Heart left ventricle (tissue), 16 donors: ENCODE measurements around the gene PPP1R12C. TPM values are rescaled to one million over a fixed set of nuclear protein-coding genes. Genes with fewer than 3 reads are reported as not detected.

Experiments used
- ATAC-seq, 4 donors: fragments of 200-7000 bp; cut with Tn5 transposase; one replicate each; pipeline ENCODE4 v1.9.1; 2020 to 2022; ENCODE audit warnings: moderate library complexity in 4 of 4, mild to moderate bottlenecking in 3 of 4, moderate number of reproducible peaks in 1 of 4
- DNase-seq, 5 donors: peaks; one replicate each; pipeline ENCODE4 v3.0.0-alpha.2; 2020
- H3K27ac ChIP-seq, 12 donors: fragments of 200-600 bp; sonication (generic) in 4 of 12; one replicate each; pipeline versions ENCODE4 v1.5.0 to v1.8.0; 2016 to 2022; ENCODE audit warnings: mild to moderate bottlenecking in 2 of 12
- H3K27me3 ChIP-seq, 9 donors: fragments of 200-600 bp; sonication (generic) in 2 of 9; one replicate each; pipeline versions ENCODE4 v1.5.1 to v1.8.0; 2016 to 2022; ENCODE audit warnings: mild to moderate bottlenecking in 3 of 9
- H3K36me3 ChIP-seq, 9 donors: fragments of 200-600 bp; sonication (generic) in 2 of 9; one replicate each; pipeline versions ENCODE4 v1.5.0 to v1.8.0; 2018 to 2022; ENCODE audit warnings: mild to moderate bottlenecking in 2 of 9
- H3K4me1 ChIP-seq, 12 donors: fragments of 200-600 bp; sonication (generic) in 4 of 12; one replicate each; pipeline versions ENCODE4 v1.5.0 to v1.8.0; 2016 to 2022; ENCODE audit warnings: mild to moderate bottlenecking in 3 of 12
- H3K4me3 ChIP-seq, 12 donors: fragments of 200-600 bp; sonication (generic) in 4 of 12; one replicate each; pipeline versions ENCODE4 v1.5.0 to v1.8.0; 2017 to 2022; ENCODE audit warnings: mild to moderate bottlenecking in 9 of 12, moderate library complexity in 4 of 12
- H3K9me3 ChIP-seq, 12 donors: fragments of 200-600 bp; sonication (generic) in 4 of 12; one replicate each; pipeline versions ENCODE4 v1.5.0 to v1.8.0; 2016 to 2022; ENCODE audit warnings: mild to moderate bottlenecking in 1 of 12
- POLR2A ChIP-seq, 2 donors: fragments of 450-650 bp; IDR thresholded peaks; one replicate each; pipeline ENCODE4 v1.6.1; 2017; ENCODE audit warnings: antibody characterized with exemption in 2 of 2, mild to moderate bottlenecking in 2 of 2, moderate library complexity in 2 of 2
- WGBS, 4 donors: extraction: QIAGEN DNeasy Blood & Tissue Kit in 2 of 4; methylation state at CpG; one replicate each; pipeline versions ENCODE4 v1.1.5 to v1.1.7; 2013 to 2018; 5-methylcytosine and 5-hydroxymethylcytosine counted together
- intact Hi-C, 10 donors: fragments of 100-400 bp; cut with DNase I; formaldehyde crosslinking; loops; one replicate each; pipeline versions ENCODE4 v1.11.1 to v1.14.2; 2022
- polyA plus RNA-seq, 2 donors: library from polyadenylated mRNA; stranded (reverse); fragments of 200-250 nt; gene quantifications; one replicate each; pipeline ENCODE4 v1.2.3, GENCODE V29; 2013
- total RNA-seq, 9 donors: library from RNA; depleted of rRNA in 2 of 9; stranded (reverse); fragments of >200 nt in 2 of 9; fragmentation: NEBNext Ultra II Directional in 3 of 9; extraction: Animal tissue kit (Norgen Biotek cat#: 25700) in 3 of 9; gene quantifications; one replicate each; pipeline versions ENCODE4 v1.1.0 to v1.2.4, GENCODE V29; 2016 to 2023
- TF ChIP-seq, protein P1 (sequence below), 12 donors: fragments of 200-600 bp; sonication (generic) in 4 of 12; IDR thresholded peaks; one replicate each; pipeline versions ENCODE4 v1.5.0 to v1.8.0; 2018 to 2022; ENCODE audit warnings: antibody characterized with exemption in 12 of 12, mild to moderate bottlenecking in 5 of 12
- donor health status: ischemic (EF 13 %, LVEDD 7.1; RV severe dilation, severe dysfunction).
- donor health status: healthy with polysubstance abuse.
- donor health status: DM: no; HTN: yes; CAD: no.
- donor health status: DM: no; HTN: no; CAD: no.
- donor health status: ischemic (EF 25% LVEDD 6.9; RV normal size, moderate dysfunction).
- donor health status: ischemic (EF 25% LVEDD 5.7; RV mildly dilated, moderate dysfunction).
- donor health status: healthy.
- donor health status: DM: yes; HTN: yes; CAD: no.
- donor health status: ischemic (EF 35%, LVEDD 5.7; RV mildly dilated, moderate dysfunction).
- donor health status: nonischemic (EF 11% LVEDD 7.7; RV severe dilation, severe dysfunction).
- donor health status: DM: yes; HTN: yes; CAD: no.
- donor health status: PGD.
- donor health status: ischemic (EF 29% LVEDD 5.4; RV normal size, mild dysfunction).
- donor health status: nonischemic (EF 23%, LVEDD 6.1; RV moderate dilation, normal function).

The PPP1R12C gene
- total and polyA plus RNA-seq, 11 donors, result 116 to 324 (median 209) TPM

DNA sequence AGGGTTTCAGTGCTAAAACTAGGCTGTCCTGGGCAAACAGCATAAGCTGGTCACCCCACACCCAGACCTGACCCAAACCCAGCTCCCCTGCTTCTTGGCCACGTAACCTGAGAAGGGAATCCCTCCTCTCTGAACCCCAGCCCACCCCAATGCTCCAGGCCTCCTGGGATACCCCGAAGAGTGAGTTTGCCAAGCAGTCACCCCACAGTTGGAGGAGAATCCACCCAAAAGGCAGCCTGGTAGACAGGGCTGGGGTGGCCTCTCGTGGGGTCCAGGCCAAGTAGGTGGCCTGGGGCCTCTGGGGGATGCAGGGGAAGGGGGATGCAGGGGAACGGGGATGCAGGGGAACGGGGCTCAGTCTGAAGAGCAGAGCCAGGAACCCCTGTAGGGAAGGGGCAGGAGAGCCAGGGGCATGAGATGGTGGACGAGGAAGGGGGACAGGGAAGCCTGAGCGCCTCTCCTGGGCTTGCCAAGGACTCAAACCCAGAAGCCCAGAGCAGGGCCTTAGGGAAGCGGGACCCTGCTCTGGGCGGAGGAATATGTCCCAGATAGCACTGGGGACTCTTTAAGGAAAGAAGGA lies 2.8 kb downstream of the PPP1R12C start:
- no peaks in the 10 kb centered on the region for H3K27me3 ChIP-seq
- 72 to 80% (median 73%) methylated on average over 9 of the region's 9 CpGs for WGBS, 4 donors
- peak overlapping the region; percentile 90 to 99 (median 96) for H3K27ac ChIP-seq
- DNase-seq (no peak), ATAC-seq (no peak)
- peaks cover 5 to 70% (median 48%) of the 10 kb centered on the region in 12 donors for H3K4me1 ChIP-seq
- TF ChIP-seq, protein P1, sequence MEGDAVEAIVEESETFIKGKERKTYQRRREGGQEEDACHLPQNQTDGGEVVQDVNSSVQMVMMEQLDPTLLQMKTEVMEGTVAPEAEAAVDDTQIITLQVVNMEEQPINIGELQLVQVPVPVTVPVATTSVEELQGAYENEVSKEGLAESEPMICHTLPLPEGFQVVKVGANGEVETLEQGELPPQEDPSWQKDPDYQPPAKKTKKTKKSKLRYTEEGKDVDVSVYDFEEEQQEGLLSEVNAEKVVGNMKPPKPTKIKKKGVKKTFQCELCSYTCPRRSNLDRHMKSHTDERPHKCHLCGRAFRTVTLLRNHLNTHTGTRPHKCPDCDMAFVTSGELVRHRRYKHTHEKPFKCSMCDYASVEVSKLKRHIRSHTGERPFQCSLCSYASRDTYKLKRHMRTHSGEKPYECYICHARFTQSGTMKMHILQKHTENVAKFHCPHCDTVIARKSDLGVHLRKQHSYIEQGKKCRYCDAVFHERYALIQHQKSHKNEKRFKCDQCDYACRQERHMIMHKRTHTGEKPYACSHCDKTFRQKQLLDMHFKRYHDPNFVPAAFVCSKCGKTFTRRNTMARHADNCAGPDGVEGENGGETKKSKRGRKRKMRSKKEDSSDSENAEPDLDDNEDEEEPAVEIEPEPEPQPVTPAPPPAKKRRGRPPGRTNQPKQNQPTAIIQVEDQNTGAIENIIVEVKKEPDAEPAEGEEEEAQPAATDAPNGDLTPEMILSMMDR (IDR thresholded peaks at IDR 0.05), result no peak
- no peak for TF ChIP-seq POLR2A (IDR thresholded peaks at IDR 0.05)
- intact Hi-C loops, result loop anchor here in 2 of 10 donors (2.0 to 5.0 kb wide), 2 partner anchors 26 to 43 kb away; partner anchors contain the start of gene TNNI3 (in 1 of the 2)
- no peaks in the 10 kb centered on the region for H3K9me3 ChIP-seq
- H3K4me3 ChIP-seq, result peak overlapping the region in 8 of 12 donors; percentile 13 to 98 (median 90)
- peaks cover 0 to 21% (median 13%) of the 10 kb centered on the region in 9 donors for H3K36me3 ChIP-seq

DNA sequence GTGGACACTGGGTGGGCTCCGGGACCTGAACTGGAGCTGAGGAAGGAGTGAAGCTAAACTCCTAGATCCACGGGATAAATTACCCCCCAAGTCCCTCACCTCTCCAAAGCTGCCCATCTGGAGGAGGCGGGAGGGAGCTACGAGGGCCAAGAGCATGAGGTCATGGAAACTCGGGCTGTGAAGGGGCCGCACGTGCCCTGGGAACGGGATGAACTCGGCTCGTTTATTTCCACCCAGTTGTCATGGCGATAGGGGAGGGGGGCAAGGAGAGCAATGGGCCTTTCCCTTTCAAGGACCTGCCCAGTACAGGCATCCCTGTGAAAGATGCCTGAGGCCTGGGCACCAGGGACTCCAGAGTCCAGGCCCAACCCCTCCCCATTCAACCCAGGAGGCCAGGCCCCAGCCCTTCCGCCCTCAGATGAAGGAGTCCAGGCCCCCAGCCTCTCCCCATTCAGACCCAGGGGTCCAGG lies 3.8 kb downstream of the PPP1R12C start:
- intact Hi-C loops, result loop anchor here in 1 of 10 donors (2.0 kb wide), 1 partner anchor 25 kb away; no protein-coding TSS in a partner anchor
- Histone ChIP-seq H3K4me3 (peak overlapping the region in 8 of 12 donors; percentile 19 to 93 (median 31)), H3K4me1 (peaks cover 5 to 76% (median 47%) of the 10 kb centered on the region in 12 donors), H3K27ac (peak overlapping the region; percentile 82 to 99 (median 96)), H3K36me3 (peaks cover 0 to 32% (median 23%) of the 10 kb centered on the region in 9 donors), H3K27me3 (no peaks in the 10 kb centered on the region), H3K9me3 (no peaks in the 10 kb centered on the region)
- DNase-seq, result peak; percentile 85 to 97 (median 97)
- TF ChIP-seq, protein P1 (IDR thresholded peaks at IDR 0.05), result no peak
- peak; percentile 22 to 69 for TF ChIP-seq POLR2A (IDR thresholded peaks at IDR 0.05)
- 7 to 12% (median 11%) methylated on average over 11 to 12 of the region's 12 CpGs for WGBS, 4 donors
- ATAC-seq, result peak; percentile 60 to 77 (median 66)

DNA sequence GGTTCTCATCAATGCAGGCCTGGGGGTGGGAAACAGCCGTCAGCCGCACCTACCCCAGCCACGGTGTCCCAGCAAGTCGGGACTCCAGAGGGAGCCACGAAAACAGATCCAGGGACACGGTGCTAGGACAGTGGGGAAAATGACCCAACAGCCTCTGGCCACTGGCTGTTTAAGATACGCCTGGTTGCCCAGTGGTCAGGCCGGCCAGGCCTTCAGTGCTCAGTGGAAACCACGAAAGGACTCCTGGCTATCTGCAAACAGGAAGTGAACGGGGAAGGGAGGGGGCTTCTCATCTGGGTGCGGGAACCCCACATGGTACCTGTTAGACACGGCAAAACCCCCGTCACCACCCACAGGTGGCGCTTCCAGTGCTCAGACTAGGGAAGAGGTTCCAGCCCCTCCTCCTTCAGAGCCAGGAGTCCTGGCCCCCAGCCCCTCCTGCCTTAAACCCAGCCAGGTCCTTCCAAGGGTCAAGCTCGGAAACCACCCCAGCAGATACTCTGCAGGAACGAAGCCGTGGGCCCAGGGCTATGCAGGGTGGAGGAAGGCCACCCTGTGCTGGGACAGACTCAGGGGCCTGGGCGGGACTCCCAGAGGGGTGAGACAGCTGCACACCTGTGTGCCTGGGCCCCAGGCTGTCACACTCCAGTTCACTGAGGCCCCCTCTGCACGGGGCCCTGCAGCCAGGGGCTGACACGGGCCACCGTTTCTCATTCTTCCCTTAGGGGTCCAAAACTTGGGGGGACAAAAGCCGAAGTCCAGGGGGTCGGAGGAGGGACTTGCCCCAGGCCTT lies 4.5 kb downstream of the PPP1R12C start:
- Histone ChIP-seq H3K4me1 (peaks cover 5 to 70% (median 44%) of the 10 kb centered on the region in 12 donors), H3K4me3 (peak overlapping the region in 8 of 12 donors; percentile 19 to 93 (median 31)), H3K36me3 (peaks cover 0 to 37% (median 26%) of the 10 kb centered on the region in 9 donors), H3K27ac (peak overlapping the region; percentile 82 to 99 (median 96)), H3K9me3 (no peaks in the 10 kb centered on the region), H3K27me3 (no peaks in the 10 kb centered on the region)
- no peak for TF ChIP-seq POLR2A (IDR thresholded peaks at IDR 0.05)
- TF ChIP-seq, protein P1 (IDR thresholded peaks at IDR 0.05), result peak in 3 of 12 donors; percentile 8 to 16 (median 10)
- intact Hi-C loops, result no loop called here
- peak in 1 of 5 donors; percentile 43 for DNase-seq
- ATAC-seq, result peak; percentile 0 to 6 (median 2)
- WGBS, 4 donors, result 44 to 62% (median 48%) methylated on average over 18 to 23 of the region's 23 CpGs
